ENCODE measurements around the gene GH2. TPM values are rescaled to one million over a fixed set of nuclear protein-coding genes. Genes with fewer than 3 reads are reported as not detected.

GH2 gene
- total and polyA plus RNA-seq, 12 donors: not detected

- H3K27ac ChIP-seq: peak within 1 kb of the TSS; percentile 87 to 98 (median 94)
- H3K9me3 ChIP-seq: no peaks in the 10 kb centered on the region
- peaks cover 30 to 53% (median 47%) of the 10 kb centered on the region in 9 donors for H3K4me1 ChIP-seq
- H3K27me3 ChIP-seq: no peaks in the 10 kb centered on the region
- ATAC-seq (peak; percentile 88 to 94 (median 90)), DNase-seq (peak; percentile 98 to 99)
- H3K4me3 ChIP-seq: peak within 1 kb of the TSS; percentile 73 to 95 (median 90)
- 0% methylated on average over 92 of the region's 92 CpGs for WGBS, 2 donors
- peaks cover 0 to under 1% (median 0%) of the 10 kb centered on the region in 9 donors for H3K36me3 ChIP-seq
- TF ChIP-seq CTCF (IDR thresholded peaks at IDR 0.05): peak in 2 of 9 donors; percentile 6
- intact Hi-C loops (cut with DNase I): loop anchor here in 4 of 10 donors (1.0 to 5.0 kb wide), 2 partner anchors 15 to 70 kb away; partner anchors contain the start of genes FTSJ3 (in 3 of the 4), PSMC5 (in 3 of the 4), CCDC47 (in 1 of the 4) and DDX42 (in 1 of the 4)
These were observed 39.0 kb downstream of the GH2 start, which contains the start of gene SMARCD2 for GRCh38 chr17:63842540-63843386. SMARCD2 (minus strand) TSS chr17:63842685; CDS start chr17:63842674, 11 bp downstream.

GRCh38 chr17:63842173-63842539 lies 39.6 kb downstream of the GH2 start:
- ATAC-seq (no peak), DNase-seq (peak; percentile 43 to 51)
- Histone ChIP-seq H3K27ac (peak overlapping the region; percentile 87 to 98 (median 94)), H3K27me3 (no peaks in the 10 kb centered on the region), H3K4me1 (peaks cover 33 to 59% (median 52%) of the 10 kb centered on the region in 9 donors), H3K4me3 (peak overlapping the region; percentile 73 to 95 (median 90)), H3K9me3 (no peaks in the 10 kb centered on the region), H3K36me3 (peaks cover 0 to 7% (median 0%) of the 10 kb centered on the region in 9 donors)
- TF ChIP-seq CTCF (IDR thresholded peaks at IDR 0.05): no peak
- WGBS, 2 donors: 0% methylated on average over 36 of the region's 36 CpGs
- intact Hi-C loops (cut with DNase I): loop anchor here in 4 of 10 donors (1.0 to 5.0 kb wide), 2 partner anchors 15 to 70 kb away; partner anchors contain the start of genes FTSJ3 (in 3 of the 4), PSMC5 (in 3 of the 4), CCDC47 (in 1 of the 4) and DDX42 (in 1 of the 4)

- Histone ChIP-seq H3K27ac (peak overlapping the region; percentile 87 to 98 (median 94)), H3K4me3 (peak overlapping the region; percentile 73 to 95 (median 90)), H3K9me3 (no peaks in the 10 kb centered on the region), H3K36me3 (peaks cover 0 to 13% (median 0%) of the 10 kb centered on the region in 9 donors), H3K27me3 (no peaks in the 10 kb centered on the region), H3K4me1 (peaks cover 33 to 59% (median 52%) of the 10 kb centered on the region in 9 donors)
- intact Hi-C loops (cut with DNase I): loop anchor here in 4 of 10 donors (1.0 to 5.0 kb wide), 2 partner anchors 14 to 69 kb away; partner anchors contain the start of genes FTSJ3 (in 3 of the 4), PSMC5 (in 3 of the 4), CCDC47 (in 1 of the 4) and DDX42 (in 1 of the 4)
- WGBS, 2 donors: 3% methylated on average over 26 of the region's 26 CpGs
- ATAC-seq: peak; percentile 6 to 20 (median 14)
- DNase-seq: peak; percentile 59 to 72
- TF ChIP-seq CTCF (IDR thresholded peaks at IDR 0.05): no peak
These were observed 40.2 kb downstream of the GH2 start for GRCh38 chr17:63841350-63842172.

Measured in heart right ventricle (tissue), 16 donors.